WTC11 (cell line): ENCODE measurements around the gene MIA3. TPM values are rescaled to one million over a fixed set of nuclear protein-coding genes. Genes with fewer than 3 reads are reported as not detected.

Experiments
- ATAC-seq: fragments of 200-7000 bp; cut with Tn5 transposase; 2 replicates; pipeline ENCODE4 v1.10.0; 2021; ENCODE audit warnings: mild to moderate bottlenecking, moderate library complexity
- CTCF ChIA-PET: fragments of 300-600 bp; sonication (Branson Sonifier 250); formaldehyde crosslinking; loops from one replicate; lab custom pipeline; 2021; ENCODE audit warnings: antibody characterized with exemption; lab: Charles Lee
- POLR2A ChIA-PET: fragments of 350-600 bp; sonication (Branson Sonifier 250); formaldehyde crosslinking; loops from one replicate; lab custom pipeline; 2021; ENCODE audit warnings: antibody characterized with exemption; lab: Charles Lee
- DNase-seq: peaks from one replicate; pipeline ENCODE4 v3.0.0; 2021; ENCODE audit warnings: low spot score
- H3K27ac Mint-ChIP-seq: 2 replicates; pipeline ENCODE4 v1.8.0; 2021; ENCODE audit warnings: mixed read lengths
- H3K27me3 Mint-ChIP-seq: 2 replicates; pipeline ENCODE4 v1.8.0; 2021; ENCODE audit warnings: low read depth, mild to moderate bottlenecking, moderate library complexity, mixed read lengths
- H3K36me3 Mint-ChIP-seq: 2 replicates; pipeline ENCODE4 v1.8.0; 2021; ENCODE audit warnings: mixed read lengths
- H3K4me1 Mint-ChIP-seq: 2 replicates; pipeline ENCODE4 v1.8.0; 2022; ENCODE audit warnings: mixed read lengths
- H3K4me3 Mint-ChIP-seq: 2 replicates; pipeline ENCODE4 v1.8.0; 2021; ENCODE audit warnings: mild to moderate bottlenecking, moderate library complexity, mixed read lengths
- H3K9me3 Mint-ChIP-seq: 2 replicates; pipeline ENCODE4 v1.8.0; 2021; ENCODE audit warnings: mixed read lengths
- CBFB ChIP-seq: sonication (generic); formaldehyde crosslinking; IDR thresholded peaks from 2 replicates; pipeline ENCODE4 v1.8.1; 2022; ENCODE audit warnings: mild to moderate bottlenecking, low read depth, missing genetic modification reagents
- CDX4 ChIP-seq: fragments of 250-450 bp; sonication (Bioruptor Pico); IDR thresholded peaks from 2 replicates; pipeline ENCODE4 v1.9.0; 2021; ENCODE audit warnings: moderate library complexity, mild to moderate bottlenecking, inconsistent platforms, borderline replicate concordance
- FOXP4 ChIP-seq: sonication (generic); formaldehyde crosslinking; IDR thresholded peaks from 2 replicates; pipeline ENCODE4 v1.8.0; 2022; ENCODE audit warnings: mild to moderate bottlenecking, missing genetic modification reagents
- JAZF1 ChIP-seq: fragments of 250-450 bp; sonication (Bioruptor Pico); IDR thresholded peaks from 2 replicates; pipeline ENCODE4 v1.9.0; 2021; ENCODE audit warnings: moderate library complexity, mild to moderate bottlenecking, inconsistent platforms
- MLX ChIP-seq: sonication (generic); formaldehyde crosslinking; IDR thresholded peaks from 2 replicates; pipeline ENCODE4 v1.8.1; 2023; ENCODE audit warnings: mild to moderate bottlenecking, missing genetic modification reagents, moderate library complexity
- MXD4 ChIP-seq: fragments of 250-450 bp; sonication (Bioruptor Pico); IDR thresholded peaks from 2 replicates; pipeline ENCODE4 v1.8.0; 2021; ENCODE audit warnings: mild to moderate bottlenecking, moderate library complexity, borderline replicate concordance
- NFATC4 ChIP-seq: fragments of 250-450 bp; sonication (Bioruptor Pico); IDR thresholded peaks from 2 replicates; pipeline ENCODE4 v1.9.0; 2021; ENCODE audit warnings: mild to moderate bottlenecking
- NR2C2 ChIP-seq: sonication (generic); formaldehyde crosslinking; IDR thresholded peaks from 2 replicates; pipeline ENCODE4 v1.8.0; 2022; ENCODE audit warnings: mild to moderate bottlenecking, missing genetic modification reagents
- PRDM15 ChIP-seq: sonication (generic); formaldehyde crosslinking; IDR thresholded peaks from 2 replicates; pipeline ENCODE4 v1.8.0; 2022; ENCODE audit warnings: missing genetic modification reagents
- PREB ChIP-seq: sonication (generic); formaldehyde crosslinking; IDR thresholded peaks from 2 replicates; pipeline ENCODE4 v1.8.1; 2022; ENCODE audit warnings: mild to moderate bottlenecking, missing genetic modification reagents, moderate library complexity, borderline replicate concordance
- PRRX2 ChIP-seq: fragments of 250-450 bp; sonication (Bioruptor Pico); IDR thresholded peaks from 2 replicates; pipeline ENCODE4 v1.8.0; 2021; ENCODE audit warnings: mild to moderate bottlenecking
- STAT6 ChIP-seq: sonication (generic); formaldehyde crosslinking; conservative IDR thresholded peaks from 2 replicates; pipeline ENCODE4 v1.8.1; 2023; ENCODE audit warnings: mild to moderate bottlenecking, low read depth, missing genetic modification reagents, moderate library complexity
- ZBTB21 ChIP-seq: sonication (generic); formaldehyde crosslinking; IDR thresholded peaks from 2 replicates; pipeline ENCODE4 v1.8.1; 2023; ENCODE audit warnings: mild to moderate bottlenecking, missing genetic modification reagents, borderline replicate concordance
- ZNF281 ChIP-seq: sonication (generic); formaldehyde crosslinking; IDR thresholded peaks from 2 replicates; pipeline ENCODE4 v1.8.0; 2023; ENCODE audit warnings: mild to moderate bottlenecking, missing genetic modification reagents
- total RNA-seq: library from RNA; stranded (reverse); gene quantifications from 3 replicates; pipeline ENCODE4 v1.2.3, GENCODE V29; 2021
- TF ChIP-seq, protein P1 (sequence below): sonication (generic); formaldehyde crosslinking; IDR thresholded peaks from 2 replicates; pipeline ENCODE4 v1.8.1; 2022; ENCODE audit warnings: low read depth, mild to moderate bottlenecking, moderate library complexity, missing genetic modification reagents, borderline replicate concordance
- TF ChIP-seq, protein P2 (sequence below): sonication (generic); formaldehyde crosslinking; IDR thresholded peaks from 2 replicates; pipeline ENCODE4 v1.8.1; 2022; ENCODE audit warnings: missing genetic modification reagents, borderline replicate concordance
- TF ChIP-seq, protein P3 (sequence below): sonication (generic); formaldehyde crosslinking; IDR thresholded peaks from 2 replicates; pipeline ENCODE4 v1.8.0; 2023; ENCODE audit warnings: missing genetic modification reagents
- TF ChIP-seq, protein P4 (sequence below): sonication (generic); formaldehyde crosslinking; IDR thresholded peaks from 2 replicates; pipeline ENCODE4 v1.8.1; 2023; ENCODE audit warnings: mild to moderate bottlenecking, missing genetic modification reagents

The MIA3 gene
- total RNA-seq, 1 experiment from 2014 or later = 70.0 TPM

- H3K4me1 Mint-ChIP-seq = no peaks in the 10 kb centered on the region
- CTCF ChIA-PET = no interaction called here
- H3K9me3 Mint-ChIP-seq = no peaks in the 10 kb centered on the region
- POLR2A ChIA-PET = no interaction called here
- ATAC-seq = no peak
- H3K36me3 Mint-ChIP-seq = peaks cover 9% of the 10 kb centered on the region
- no peaks in the 10 kb centered on the region for H3K27me3 Mint-ChIP-seq
- H3K27ac Mint-ChIP-seq = no peak overlapping the region
- no peak overlapping the region for H3K4me3 Mint-ChIP-seq
- no peak for DNase-seq
- no peak for TF ChIP-seq FOXP4
- no peak for TF ChIP-seq MXD4 (CRISPR knock-in tag)
- no peak for TF ChIP-seq PREB (CRISPR knock-in tag)
- TF ChIP-seq PRRX2 (CRISPR knock-in tag) = no peak
- TF ChIP-seq NFATC4 (CRISPR knock-in tag) = no peak
- no peak for TF ChIP-seq MLX (CRISPR knock-in tag)
- TF ChIP-seq, protein P1, sequence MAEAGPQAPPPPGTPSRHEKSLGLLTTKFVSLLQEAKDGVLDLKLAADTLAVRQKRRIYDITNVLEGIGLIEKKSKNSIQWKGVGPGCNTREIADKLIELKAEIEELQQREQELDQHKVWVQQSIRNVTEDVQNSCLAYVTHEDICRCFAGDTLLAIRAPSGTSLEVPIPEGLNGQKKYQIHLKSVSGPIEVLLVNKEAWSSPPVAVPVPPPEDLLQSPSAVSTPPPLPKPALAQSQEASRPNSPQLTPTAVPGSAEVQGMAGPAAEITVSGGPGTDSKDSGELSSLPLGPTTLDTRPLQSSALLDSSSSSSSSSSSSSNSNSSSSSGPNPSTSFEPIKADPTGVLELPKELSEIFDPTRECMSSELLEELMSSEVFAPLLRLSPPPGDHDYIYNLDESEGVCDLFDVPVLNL (CRISPR knock-in tag) = no peak
- TF ChIP-seq ZNF281 (CRISPR knock-in tag) = no peak
- no peak for TF ChIP-seq STAT6 (CRISPR knock-in tag)
- TF ChIP-seq, protein P2, sequence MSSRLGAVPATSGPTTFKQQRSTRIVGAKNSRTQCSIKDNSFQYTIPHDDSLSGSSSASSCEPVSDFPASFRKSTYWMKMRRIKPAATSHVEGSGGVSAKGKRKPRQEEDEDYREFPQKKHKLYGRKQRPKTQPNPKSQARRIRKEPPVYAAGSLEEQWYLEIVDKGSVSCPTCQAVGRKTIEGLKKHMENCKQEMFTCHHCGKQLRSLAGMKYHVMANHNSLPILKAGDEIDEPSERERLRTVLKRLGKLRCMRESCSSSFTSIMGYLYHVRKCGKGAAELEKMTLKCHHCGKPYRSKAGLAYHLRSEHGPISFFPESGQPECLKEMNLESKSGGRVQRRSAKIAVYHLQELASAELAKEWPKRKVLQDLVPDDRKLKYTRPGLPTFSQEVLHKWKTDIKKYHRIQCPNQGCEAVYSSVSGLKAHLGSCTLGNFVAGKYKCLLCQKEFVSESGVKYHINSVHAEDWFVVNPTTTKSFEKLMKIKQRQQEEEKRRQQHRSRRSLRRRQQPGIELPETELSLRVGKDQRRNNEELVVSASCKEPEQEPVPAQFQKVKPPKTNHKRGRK (CRISPR knock-in tag) = no peak
- TF ChIP-seq JAZF1 (CRISPR knock-in tag) = no peak
- TF ChIP-seq PRDM15 (CRISPR knock-in tag) = no peak
- no peak for TF ChIP-seq ZBTB21 (CRISPR knock-in tag)
- TF ChIP-seq, protein P3, sequence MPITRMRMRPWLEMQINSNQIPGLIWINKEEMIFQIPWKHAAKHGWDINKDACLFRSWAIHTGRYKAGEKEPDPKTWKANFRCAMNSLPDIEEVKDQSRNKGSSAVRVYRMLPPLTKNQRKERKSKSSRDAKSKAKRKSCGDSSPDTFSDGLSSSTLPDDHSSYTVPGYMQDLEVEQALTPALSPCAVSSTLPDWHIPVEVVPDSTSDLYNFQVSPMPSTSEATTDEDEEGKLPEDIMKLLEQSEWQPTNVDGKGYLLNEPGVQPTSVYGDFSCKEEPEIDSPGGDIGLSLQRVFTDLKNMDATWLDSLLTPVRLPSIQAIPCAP (CRISPR knock-in tag) = no peak
- TF ChIP-seq CDX4 (CRISPR knock-in tag) = no peak
- TF ChIP-seq NR2C2 = no peak
- TF ChIP-seq, protein P4, sequence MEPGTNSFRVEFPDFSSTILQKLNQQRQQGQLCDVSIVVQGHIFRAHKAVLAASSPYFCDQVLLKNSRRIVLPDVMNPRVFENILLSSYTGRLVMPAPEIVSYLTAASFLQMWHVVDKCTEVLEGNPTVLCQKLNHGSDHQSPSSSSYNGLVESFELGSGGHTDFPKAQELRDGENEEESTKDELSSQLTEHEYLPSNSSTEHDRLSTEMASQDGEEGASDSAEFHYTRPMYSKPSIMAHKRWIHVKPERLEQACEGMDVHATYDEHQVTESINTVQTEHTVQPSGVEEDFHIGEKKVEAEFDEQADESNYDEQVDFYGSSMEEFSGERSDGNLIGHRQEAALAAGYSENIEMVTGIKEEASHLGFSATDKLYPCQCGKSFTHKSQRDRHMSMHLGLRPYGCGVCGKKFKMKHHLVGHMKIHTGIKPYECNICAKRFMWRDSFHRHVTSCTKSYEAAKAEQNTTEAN (CRISPR knock-in tag) = no peak
- no peak for TF ChIP-seq CBFB (CRISPR knock-in tag)
Measured at GRCh38 chr1:222691016-222691415, 73.1 kb downstream of the MIA3 start.
